CD14-positive monocyte (primary cell): ENCODE data around the gene SH2D4B. TPM values are rescaled to one million over a fixed set of nuclear protein-coding genes. Genes with fewer than 3 reads are reported as not detected.

Experiments
- DNase-seq, 3 donors: peaks; one replicate each; pipeline ENCODE4 v3.0.0-alpha.2; 2011 to 2022
- H2AFZ ChIP-seq: 2 replicates; pipeline ENCODE4 v1.6.0; 2012; ENCODE audit warnings: mild to moderate bottlenecking, low read depth, low read length, inconsistent platforms; ENCODE audit not compliant: insufficient read depth, poor library complexity, severe bottlenecking
- H3K27ac ChIP-seq, 2 donors: 1 replicate in 1 of 2; 2 replicates in 1 of 2; pipeline ENCODE4 v1.5.1; 2012 to 2013; ENCODE audit warnings: low read length in 2 of 2, control low read depth in 1 of 2, inconsistent platforms in 1 of 2, low read depth in 1 of 2, mild to moderate bottlenecking in 1 of 2
- H3K27me3 ChIP-seq, 2 donors: one replicate each; pipeline versions ENCODE4 v1.6.0 to v1.6.1; 2011 to 2013; ENCODE audit warnings: low read length in 2 of 2; ENCODE audit not compliant: control insufficient read depth in 2 of 2, insufficient read depth in 2 of 2
- H3K36me3 ChIP-seq, 2 donors: replicated peaks in 1 of 2; 1 replicate in 1 of 2; 2 replicates in 1 of 2; pipeline versions ENCODE4 v1.5.1 to v1.6.1; 2012 to 2013; ENCODE audit warnings: low read length in 2 of 2, control low read depth in 1 of 2, inconsistent platforms in 1 of 2, mild to moderate bottlenecking in 1 of 2; ENCODE audit not compliant: insufficient read depth in 2 of 2, control insufficient read depth in 1 of 2
- H3K4me1 ChIP-seq, 2 donors: 1 replicate in 1 of 2; 2 replicates in 1 of 2; pipeline versions ENCODE4 v1.5.1 to v1.6.1; 2012 to 2013; ENCODE audit warnings: low read length in 2 of 2, control low read depth in 1 of 2, inconsistent platforms in 1 of 2, mild to moderate bottlenecking in 1 of 2, moderate library complexity in 1 of 2; ENCODE audit not compliant: insufficient read depth in 2 of 2, control insufficient read depth in 1 of 2
- H3K4me2 ChIP-seq: replicated peaks from 2 replicates; pipeline ENCODE3; 2012; ENCODE audit warnings: low read length, moderate library complexity, mild to moderate bottlenecking; ENCODE audit not compliant: poor library complexity, severe bottlenecking; ENCODE audit errors: extremely low read depth
- H3K4me3 ChIP-seq, 3 experiments: fragments of 200-600 bp in 1 of 3; sonication (generic) in 1 of 3; replicated peaks in 1 of 3; 1 replicate in 2 of 3; 2 replicates in 1 of 3; pipeline ENCODE4 v1.5.1; 2011 to 2013; ENCODE audit warnings: low read length in 3 of 3, mild to moderate bottlenecking in 3 of 3, control low read depth in 2 of 3, low read depth in 2 of 3, inconsistent platforms in 1 of 3, moderate library complexity in 1 of 3
- H3K79me2 ChIP-seq: 2 replicates; pipeline ENCODE4 v1.6.0; 2012; ENCODE audit warnings: mild to moderate bottlenecking, control low read depth, inconsistent platforms, low read length, moderate library complexity; ENCODE audit not compliant: insufficient read depth
- H3K9ac ChIP-seq: 2 replicates; pipeline ENCODE4 v1.6.0; 2017; ENCODE audit warnings: low read length, mild to moderate bottlenecking; ENCODE audit not compliant: insufficient read depth, poor library complexity, severe bottlenecking
- H3K9me3 ChIP-seq, 2 donors: replicated peaks in 1 of 2; 1 replicate in 1 of 2; 2 replicates in 1 of 2; pipeline versions ENCODE4 v1.5.1 to v1.6.1; 2012 to 2013; ENCODE audit warnings: low read length in 2 of 2, control low read depth in 1 of 2; ENCODE audit not compliant: control insufficient read depth in 1 of 2, insufficient read depth in 1 of 2
- H4K20me1 ChIP-seq: 2 replicates; pipeline ENCODE4 v1.6.0; 2012; ENCODE audit warnings: mild to moderate bottlenecking, low read length, control low read depth, moderate library complexity; ENCODE audit not compliant: insufficient read depth
- H3K27ac Mint-ChIP-seq, 7 donors: one replicate each; pipeline ENCODE4 v1.8.0; 2020; ENCODE audit warnings: mild to moderate bottlenecking in 7 of 7, mixed read lengths in 7 of 7, moderate library complexity in 6 of 7, inconsistent platforms in 2 of 7
- H3K27me3 Mint-ChIP-seq, 3 donors: one replicate each; pipeline ENCODE4 v1.8.0; 2021 to 2022; ENCODE audit warnings: low read depth in 3 of 3, mild to moderate bottlenecking in 3 of 3, mixed read lengths in 3 of 3, moderate library complexity in 3 of 3, inconsistent platforms in 1 of 3
- H3K36me3 Mint-ChIP-seq, 2 donors: one replicate each; pipeline ENCODE4 v1.8.0; 2020; ENCODE audit warnings: mixed read lengths in 2 of 2, inconsistent platforms in 1 of 2, mild to moderate bottlenecking in 1 of 2
- H3K4me1 Mint-ChIP-seq: one replicate; pipeline ENCODE4 v1.8.0; 2020; ENCODE audit warnings: mild to moderate bottlenecking, mixed read lengths
- H3K4me3 Mint-ChIP-seq, 2 donors: one replicate each; pipeline ENCODE4 v1.8.0; 2020; ENCODE audit warnings: mild to moderate bottlenecking in 2 of 2, mixed read lengths in 2 of 2, moderate library complexity in 1 of 2
- H3K9me3 Mint-ChIP-seq, 7 donors: one replicate each; pipeline ENCODE4 v1.8.0; 2020 to 2022; ENCODE audit warnings: mixed read lengths in 7 of 7, mild to moderate bottlenecking in 6 of 7, moderate library complexity in 6 of 7, inconsistent platforms in 2 of 7
- CTCF ChIP-seq: fragments of 200-600 bp; IDR thresholded peaks from one replicate; pipeline ENCODE4 v1.8.0; 2022; ENCODE audit warnings: antibody characterized with exemption, mild to moderate bottlenecking
- WGBS: methylation state at CpG from one replicate; pipeline ENCODE4 v1.1.5; 2013; ENCODE audit warnings: missing lambda C conversion rate; ENCODE audit not compliant: insufficient coverage; 5-methylcytosine and 5-hydroxymethylcytosine counted together
- intact Hi-C, 2 donors: fragments of 100-400 bp; cut with micrococcal nuclease; formaldehyde crosslinking; loops; one replicate each; pipeline versions ENCODE4 v1.15.0 to v1.15.1; 2023
- polyA plus RNA-seq, 3 donors: library from polyadenylated mRNA; depleted of rRNA in 1 of 3; unstranded in 2 of 3; stranded (reverse) in 1 of 3; fragments of 300-500 nt in 2 of 3; fragments of >200 nt in 1 of 3; fragmentation: Illumina TruSeq in 2 of 3; gene quantifications; 1 replicate in 2 of 3; 2 replicates in 1 of 3; pipeline ENCODE4 v1.2.3, GENCODE V29; 2012 to 2021

The SH2D4B gene
- polyA plus RNA-seq, 3 donors = 0.01 TPM; not detected in 2

GRCh38 chr10:80646366-80646765, 108.7 kb downstream of the SH2D4B start:
- Mint-ChIP-seq H3K27me3 (peaks cover 5 to 14% (median 12%) of the 10 kb centered on the region in 3 donors), H3K4me3 (no peak overlapping the region), H3K27ac (no peak overlapping the region), H3K9me3 (no peaks in the 10 kb centered on the region), H3K36me3 (no peaks in the 10 kb centered on the region), H3K4me1 (no peaks in the 10 kb centered on the region)
- Histone ChIP-seq H3K9ac (no peak overlapping the region), H3K4me2 (no peak overlapping the region), H3K9me3 (no peaks in the 10 kb centered on the region), H3K79me2 (no peaks in the 10 kb centered on the region), H3K36me3 (no peaks in the 10 kb centered on the region), H4K20me1 (no peaks in the 10 kb centered on the region), H3K4me3 (no peak overlapping the region), H3K4me1 (no peaks in the 10 kb centered on the region), H3K27me3 (no peaks in the 10 kb centered on the region), H3K27ac (no peak overlapping the region), H2AFZ (no peak overlapping the region)
- DNase-seq = no peak
- intact Hi-C loops = no loop called here
- no peak for TF ChIP-seq CTCF

GRCh38 chr10:80647173-80647833, 109.6 kb downstream of the SH2D4B start:
- DNase-seq = no peak
- no peak for TF ChIP-seq CTCF
- no peaks in the 10 kb centered on the region for H4K20me1 ChIP-seq
- no peak overlapping the region for H3K4me2 ChIP-seq
- no peak overlapping the region for H3K4me3 ChIP-seq
- H3K36me3 ChIP-seq = no peaks in the 10 kb centered on the region
- no peak overlapping the region for H2AFZ ChIP-seq
- no peak overlapping the region for H3K9ac ChIP-seq
- peaks cover 5 to 14% (median 12%) of the 10 kb centered on the region in 3 donors for H3K27me3 Mint-ChIP-seq
- no peaks in the 10 kb centered on the region for H3K36me3 Mint-ChIP-seq
- H3K9me3 ChIP-seq = no peaks in the 10 kb centered on the region
- WGBS = 100% methylated on average over 3 of the region's 7 CpGs
- H3K79me2 ChIP-seq = no peaks in the 10 kb centered on the region
- H3K9me3 Mint-ChIP-seq = peaks cover 0 to 3% (median 0%) of the 10 kb centered on the region in 7 donors
- no peak overlapping the region for H3K27ac ChIP-seq
- no peaks in the 10 kb centered on the region for H3K4me1 ChIP-seq
- H3K4me3 Mint-ChIP-seq = no peak overlapping the region
- H3K27me3 ChIP-seq = no peaks in the 10 kb centered on the region
- intact Hi-C loops = no loop called here
- no peaks in the 10 kb centered on the region for H3K4me1 Mint-ChIP-seq
- no peak overlapping the region for H3K27ac Mint-ChIP-seq
